Upper lobe of left lung (tissue), 6 donors: ENCODE data around the gene NLRX1. TPM values are rescaled to one million over a fixed set of nuclear protein-coding genes. Genes with fewer than 3 reads are reported as not detected.

Experiments used
- ATAC-seq, 2 donors: fragments of 200-7000 bp; cut with Tn5 transposase; one replicate each; pipeline ENCODE4 v1.9.1; 2022; ENCODE audit warnings: mild to moderate bottlenecking in 2 of 2, moderate library complexity in 2 of 2; ENCODE audit not compliant: low FRiP score in 2 of 2
- DNase-seq, 2 donors: peaks; one replicate each; pipeline ENCODE4 v3.0.0-alpha.2; 2019 to 2020
- H3K27ac ChIP-seq, 4 donors: fragments of 200-600 bp; sonication (generic); one replicate each; pipeline ENCODE4 v1.5.1; 2016 to 2019
- H3K27me3 ChIP-seq, 4 donors: fragments of 200-600 bp; sonication (generic); one replicate each; pipeline ENCODE4 v1.5.1; 2017 to 2019
- H3K36me3 ChIP-seq, 4 donors: fragments of 200-600 bp; sonication (generic); one replicate each; pipeline ENCODE4 v1.5.1; 2016 to 2019
- H3K4me1 ChIP-seq, 4 donors: fragments of 200-600 bp; sonication (generic); one replicate each; pipeline ENCODE4 v1.5.1; 2018 to 2019
- H3K4me3 ChIP-seq, 4 donors: fragments of 200-600 bp; sonication (generic); one replicate each; pipeline ENCODE4 v1.5.1; 2017 to 2019; ENCODE audit warnings: mild to moderate bottlenecking in 2 of 4, moderate library complexity in 1 of 4
- H3K9me3 ChIP-seq, 4 donors: fragments of 200-600 bp; sonication (generic); one replicate each; pipeline ENCODE4 v1.5.1; 2018 to 2019
- CTCF ChIP-seq, 6 experiments: fragments of 450-650 bp in 4 of 6; fragments of 200-600 bp in 2 of 6; sonication (generic) in 2 of 6; IDR thresholded peaks; one replicate each; pipeline ENCODE4 v1.5.1; 2016 to 2019; ENCODE audit warnings: antibody characterized with exemption in 6 of 6
- EP300 ChIP-seq, 4 donors: sonication (generic); formaldehyde crosslinking; IDR thresholded peaks; one replicate each; pipeline ENCODE4 v1.5.1; 2017; ENCODE audit warnings: antibody characterized with exemption in 4 of 4, control low read depth in 2 of 4
- POLR2A ChIP-seq, 4 donors: fragments of 450-650 bp; IDR thresholded peaks; one replicate each; pipeline ENCODE4 v1.5.1; 2016 to 2017; ENCODE audit warnings: antibody characterized with exemption in 4 of 4, mild to moderate bottlenecking in 2 of 4
- POLR2AphosphoS5 ChIP-seq, 2 donors: sonication (generic); formaldehyde crosslinking; IDR thresholded peaks; one replicate each; pipeline ENCODE4 v1.5.1; 2017; ENCODE audit warnings: antibody characterized with exemption in 2 of 2
- WGBS, 2 donors: methylation state at CpG; one replicate each; pipeline ENCODE4 v1.1.5; 2017 to 2018; 5-methylcytosine and 5-hydroxymethylcytosine counted together
- total RNA-seq, 6 donors: library from RNA; depleted of rRNA in 4 of 6; stranded (reverse); fragments of >200 nt in 4 of 6; gene quantifications; one replicate each; pipeline versions ENCODE4 v1.1.0 to v1.2.1, GENCODE V29; 2016 to 2021
- donor health status: DM: no; HTN: no; CAD: no; lungs with moderate emphysema.
- donor health status: DM: no; HTN: yes; CAD: no; lungs with severe emphysema.

Gene NLRX1
- total RNA-seq, 6 donors from 2014 or later = 13.1 to 34.5 (median 20.2) TPM

DNA sequence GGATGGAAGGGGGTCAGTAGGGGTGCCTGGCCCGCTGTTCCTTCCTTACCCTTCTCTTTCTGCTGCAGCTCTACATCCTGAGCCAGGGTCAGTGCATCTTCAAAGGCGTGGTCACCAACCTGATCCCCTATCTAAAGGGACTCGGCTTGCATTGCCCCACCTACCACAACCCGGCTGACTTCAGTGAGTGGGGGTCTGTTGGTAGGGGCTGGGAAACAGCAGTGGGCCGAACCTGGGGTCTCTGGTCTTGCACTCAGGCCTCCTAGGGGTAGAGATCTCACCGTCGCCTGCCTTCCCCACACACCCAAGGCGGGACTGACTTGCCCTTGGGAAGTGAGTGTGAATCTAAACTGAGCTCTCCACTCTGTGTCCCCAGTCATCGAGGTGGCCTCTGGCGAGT, 12.0 kb upstream of the NLRX1 start:
- Histone ChIP-seq H3K4me3 (no peak overlapping the region), H3K27ac (no peak overlapping the region), H3K4me1 (no peaks in the 10 kb centered on the region), H3K36me3 (no peaks in the 10 kb centered on the region), H3K9me3 (no peaks in the 10 kb centered on the region), H3K27me3 (no peaks in the 10 kb centered on the region)
- ATAC-seq (no peak), DNase-seq (no peak)
- WGBS, 2 donors = 89 to 90% methylated on average over 10 of the region's 10 CpGs
- TF ChIP-seq CTCF (IDR thresholded peaks at IDR 0.05) = no peak
- TF ChIP-seq POLR2AphosphoS5 (IDR thresholded peaks at IDR 0.05) = no peak
- TF ChIP-seq EP300 (IDR thresholded peaks at IDR 0.05) = no peak
- TF ChIP-seq POLR2A (IDR thresholded peaks at IDR 0.05) = no peak

GRCh38 chr11:119157063-119157462, 11.5 kb upstream of the NLRX1 start:
- no peak for DNase-seq
- Histone ChIP-seq H3K4me3 (no peak overlapping the region), H3K27me3 (no peaks in the 10 kb centered on the region), H3K9me3 (no peaks in the 10 kb centered on the region), H3K4me1 (no peaks in the 10 kb centered on the region), H3K27ac (no peak overlapping the region), H3K36me3 (no peaks in the 10 kb centered on the region)
- no peak for TF ChIP-seq EP300 (IDR thresholded peaks at IDR 0.05)
- TF ChIP-seq POLR2A (IDR thresholded peaks at IDR 0.05) = no peak
- no peak for TF ChIP-seq POLR2AphosphoS5 (IDR thresholded peaks at IDR 0.05)
- TF ChIP-seq CTCF (IDR thresholded peaks at IDR 0.05) = no peak
- ATAC-seq = no peak
- WGBS, 2 donors = 50 to 63% methylated on average over 3 of the region's 3 CpGs

GRCh38 chr11:119158467-119158866, 10.1 kb upstream of the NLRX1 start:
- Histone ChIP-seq H3K36me3 (no peaks in the 10 kb centered on the region), H3K4me1 (no peaks in the 10 kb centered on the region), H3K27me3 (no peaks in the 10 kb centered on the region), H3K27ac (no peak overlapping the region), H3K9me3 (no peaks in the 10 kb centered on the region), H3K4me3 (no peak overlapping the region)
- TF ChIP-seq EP300 (IDR thresholded peaks at IDR 0.05) = no peak
- DNase-seq = no peak
- 91 to 95% methylated on average over 12 to 13 of the region's 13 CpGs for WGBS, 2 donors
- no peak for ATAC-seq

- DNase-seq (no peak), ATAC-seq (no peak)
- Histone ChIP-seq H3K4me3 (no peak overlapping the region), H3K4me1 (no peaks in the 10 kb centered on the region), H3K27ac (no peak overlapping the region), H3K27me3 (no peaks in the 10 kb centered on the region), H3K36me3 (no peaks in the 10 kb centered on the region), H3K9me3 (no peaks in the 10 kb centered on the region)
- TF ChIP-seq POLR2A (IDR thresholded peaks at IDR 0.05) (no peak), POLR2AphosphoS5 (IDR thresholded peaks at IDR 0.05) (no peak), EP300 (IDR thresholded peaks at IDR 0.05) (no peak), CTCF (IDR thresholded peaks at IDR 0.05) (no peak)
- WGBS, 2 donors = 91% methylated on average over 8 to 9 of the region's 9 CpGs
Measured at GRCh38 chr11:119160151-119160550, 8.4 kb upstream of the NLRX1 start.

DNA sequence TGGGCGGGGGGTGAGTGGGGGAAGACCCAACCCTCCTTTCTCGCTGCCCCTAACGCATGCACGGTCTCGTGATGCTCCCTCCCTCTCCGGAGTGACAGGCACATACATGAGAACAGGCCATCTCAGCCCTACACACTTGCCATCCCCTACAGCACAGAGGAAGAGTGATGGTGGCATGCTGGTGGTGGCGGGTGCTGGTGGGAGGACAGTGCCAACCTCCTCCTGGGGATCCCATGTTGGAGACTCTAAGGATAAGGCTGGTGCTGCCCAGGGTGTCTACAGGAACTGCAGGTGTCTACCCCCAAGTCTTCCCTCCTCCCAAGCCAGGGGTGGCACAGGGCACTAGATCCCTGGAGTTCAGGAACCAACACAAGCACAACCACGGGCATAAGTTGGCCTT, 6.7 kb upstream of the NLRX1 start:
- 76 to 85% methylated on average over 6 to 8 of the region's 8 CpGs for WGBS, 2 donors
- H3K9me3 ChIP-seq = no peaks in the 10 kb centered on the region
- H3K4me3 ChIP-seq = no peak overlapping the region
- no peak for DNase-seq
- no peaks in the 10 kb centered on the region for H3K4me1 ChIP-seq
- no peak for TF ChIP-seq CTCF (IDR thresholded peaks at IDR 0.05)
- no peak for TF ChIP-seq POLR2A (IDR thresholded peaks at IDR 0.05)
- TF ChIP-seq POLR2AphosphoS5 (IDR thresholded peaks at IDR 0.05) = no peak
- no peak for TF ChIP-seq EP300 (IDR thresholded peaks at IDR 0.05)
- ATAC-seq = no peak
- H3K36me3 ChIP-seq = no peaks in the 10 kb centered on the region
- no peak overlapping the region for H3K27ac ChIP-seq
- no peaks in the 10 kb centered on the region for H3K27me3 ChIP-seq
